Measurements from ENCODE around the gene MRAP.

The MRAP gene

GRCh38 chr21:32322676-32323075, 24.0 kb downstream of the MRAP start:
- no peak for DNase-seq (ENCODE audit: low spot score)

- no peak for DNase-seq (ENCODE audit: low spot score)
These were observed 27.1 kb downstream of the MRAP start for GRCh38 chr21:32325706-32326105.

DNA sequence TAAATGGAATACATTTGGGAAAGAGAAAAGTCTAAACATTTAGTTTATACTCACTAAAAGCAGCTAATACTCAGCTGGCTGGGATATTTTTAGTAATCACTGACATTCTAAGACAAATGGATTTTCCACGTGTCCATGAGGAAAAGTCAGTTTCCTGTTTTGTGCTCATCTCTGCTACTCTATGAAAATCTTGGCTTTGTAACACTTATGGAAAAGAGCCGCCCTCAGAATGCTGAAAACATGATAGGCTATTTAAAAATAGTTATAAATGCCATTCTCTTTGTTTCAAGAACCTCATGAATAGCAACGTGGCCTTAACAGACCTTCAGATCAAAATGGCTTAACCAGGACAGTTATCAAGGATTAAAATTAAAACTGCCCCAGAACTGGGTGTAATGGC, 29.9 kb downstream of the MRAP start:
- peak; percentile 63 for DNase-seq (ENCODE audit: low spot score)

GRCh38 chr21:32329331-32329730, 30.7 kb downstream of the MRAP start:
- peak; percentile 77 for DNase-seq (ENCODE audit: low spot score)

- peak; percentile 69 for DNase-seq (ENCODE audit: low spot score)
These were observed 31.1 kb downstream of the MRAP start for GRCh38 chr21:32329776-32330175.

DNA sequence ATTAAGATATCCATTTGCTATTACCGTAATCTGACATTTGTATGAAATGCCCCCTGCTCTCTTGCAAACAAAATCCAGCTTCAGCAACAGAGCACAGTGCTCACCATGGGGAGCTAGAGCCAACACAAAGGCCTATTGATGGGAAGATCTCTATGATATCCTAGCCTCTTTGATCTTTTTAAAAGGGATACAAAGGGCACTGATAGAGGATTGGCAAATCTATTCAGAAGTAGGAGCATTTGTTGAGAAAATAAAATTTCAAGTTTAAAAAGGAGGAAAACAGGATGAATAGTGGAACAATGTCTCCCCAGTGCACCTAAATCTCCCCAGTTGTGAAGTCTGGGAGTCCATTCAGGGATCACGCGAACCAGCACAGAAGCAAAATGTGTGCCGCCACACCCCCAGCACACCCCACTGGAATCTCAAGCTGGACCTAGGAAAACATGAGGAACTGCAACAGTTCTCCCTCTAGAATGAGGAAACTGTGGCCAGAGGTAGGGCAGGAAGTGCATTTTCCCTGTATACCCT, 32.2 kb downstream of the MRAP start:
- no peak for DNase-seq (ENCODE audit: low spot score)

GRCh38 chr21:32331444-32332305, 33.0 kb downstream of the MRAP start:
- no peak for DNase-seq (ENCODE audit: low spot score)

- no peak for DNase-seq (ENCODE audit: low spot score)
These were observed 33.9 kb downstream of the MRAP start for GRCh38 chr21:32332463-32332951.

- no peak for DNase-seq (ENCODE audit: low spot score)
These were observed 35.5 kb downstream of the MRAP start for GRCh38 chr21:32333953-32334673.

GRCh38 chr21:32334980-32335531, 36.4 kb downstream of the MRAP start:
- DNase-seq (ENCODE audit: low spot score) = peak; percentile 73

GRCh38 chr21:32335601-32336575, 37.2 kb downstream of the MRAP start:
- peak; percentile 62 for DNase-seq (ENCODE audit: low spot score)

- DNase-seq (ENCODE audit: low spot score) = peak; percentile 63
These were observed 38.1 kb downstream of the MRAP start for GRCh38 chr21:32336711-32337110.

DNA sequence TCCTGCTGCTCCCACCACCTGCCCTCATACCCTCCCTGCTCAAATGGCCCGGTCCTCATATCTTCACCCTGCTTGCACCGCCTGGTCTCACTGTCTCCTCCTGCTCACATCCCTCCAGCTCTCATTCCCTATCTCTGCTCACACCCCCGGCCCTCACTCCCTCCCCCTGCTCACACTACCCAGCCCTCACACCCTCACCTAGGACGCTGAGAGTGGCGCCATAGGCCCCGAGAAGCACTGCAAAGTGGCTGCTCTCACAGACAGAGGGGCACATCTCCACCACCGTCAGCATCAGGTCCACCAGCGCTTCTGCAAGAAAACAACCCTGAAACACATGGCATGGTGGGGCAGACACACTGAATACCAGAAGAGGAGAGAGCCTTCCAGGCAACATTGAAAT, 38.6 kb downstream of the MRAP start:
- no peak for DNase-seq (ENCODE audit: low spot score)

DNA sequence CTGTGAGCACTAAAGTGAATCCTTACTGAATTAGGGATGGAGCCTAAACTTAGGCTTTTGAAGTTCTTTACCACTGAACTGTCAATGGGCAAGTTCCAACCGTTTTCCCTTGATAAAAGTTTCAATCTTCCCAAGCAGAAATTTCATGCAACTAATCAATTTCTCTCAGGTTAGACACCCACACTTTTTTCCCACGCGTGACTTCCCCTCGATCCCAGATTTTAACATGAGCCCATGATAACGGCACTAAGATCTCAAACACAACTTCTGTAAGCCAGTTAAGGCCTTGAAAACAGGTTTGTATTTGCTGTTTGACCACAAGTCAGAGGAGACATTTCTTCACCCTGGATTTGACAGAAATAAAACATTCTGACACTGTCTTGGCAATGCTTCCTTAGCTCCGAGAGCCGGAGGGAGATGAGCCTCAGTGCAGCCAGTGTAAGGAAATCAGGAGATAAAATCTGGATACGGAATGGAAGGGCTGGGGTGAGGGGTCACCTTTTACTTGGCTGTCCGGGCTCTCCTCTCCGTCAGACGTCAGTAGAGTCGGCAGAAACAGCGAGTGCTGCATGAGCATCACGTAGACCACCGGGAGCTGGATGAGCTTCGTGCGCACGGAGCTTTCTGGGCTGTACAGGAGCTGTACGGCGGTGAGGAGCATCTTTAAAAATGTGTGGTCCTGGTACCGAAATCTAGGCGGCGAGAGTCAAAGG, 39.7 kb downstream of the MRAP start:
- no peak for DNase-seq (ENCODE audit: low spot score)

DNA sequence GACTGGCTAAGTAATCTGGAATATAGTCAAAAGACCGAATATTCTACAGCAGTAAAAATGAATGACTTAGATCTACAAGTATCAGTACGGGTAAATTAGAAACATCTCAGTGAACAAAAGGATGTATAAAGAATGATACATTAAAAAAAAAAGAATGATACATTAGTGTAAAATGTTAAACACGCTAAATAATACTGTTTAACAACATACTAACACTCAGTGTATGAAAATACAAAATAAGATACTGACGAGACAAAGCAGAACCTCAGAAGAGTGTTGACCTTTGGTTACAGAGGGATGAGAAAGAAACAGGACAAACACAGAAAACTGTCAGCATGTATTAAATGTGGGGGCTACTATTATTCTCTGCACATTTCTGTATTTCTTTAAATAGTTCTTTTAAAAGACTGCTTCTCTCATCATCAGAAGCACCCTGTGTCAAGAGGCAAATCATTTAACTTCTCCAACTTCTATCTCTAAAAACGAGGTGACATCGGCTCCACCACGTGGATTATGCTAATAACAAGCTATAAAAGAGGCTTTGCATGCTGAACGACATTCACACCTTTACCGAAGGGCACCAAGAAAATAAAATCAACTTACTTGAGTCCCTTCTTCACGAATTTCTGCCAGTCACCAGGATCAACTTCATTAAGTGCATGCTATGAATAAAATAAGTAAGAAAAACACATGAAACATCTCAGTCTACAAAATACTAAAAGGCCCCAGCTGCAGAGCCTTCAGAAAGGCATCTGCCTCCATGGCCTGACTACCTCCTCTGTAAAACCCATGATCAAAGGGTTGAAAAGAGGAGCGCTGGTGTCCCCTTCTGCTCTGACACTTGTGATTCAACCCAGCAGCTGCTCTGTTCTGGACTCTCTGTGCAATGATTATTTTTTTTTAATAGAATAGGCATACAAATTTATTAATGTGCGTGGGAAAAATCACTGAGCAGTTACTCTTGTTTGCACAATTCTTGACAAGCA, 42.5 kb downstream of the MRAP start:
- DNase-seq (ENCODE audit: low spot score) = no peak

- no peak for DNase-seq (ENCODE audit: low spot score)
These were observed 48.3 kb downstream of the MRAP start for GRCh38 chr21:32346951-32347350.

GRCh38 chr21:32347351-32347750, 48.7 kb downstream of the MRAP start:
- DNase-seq (ENCODE audit: low spot score) = no peak

- DNase-seq (ENCODE audit: low spot score) = no peak
These were observed 49.3 kb downstream of the MRAP start for GRCh38 chr21:32347977-32348376.

DNA sequence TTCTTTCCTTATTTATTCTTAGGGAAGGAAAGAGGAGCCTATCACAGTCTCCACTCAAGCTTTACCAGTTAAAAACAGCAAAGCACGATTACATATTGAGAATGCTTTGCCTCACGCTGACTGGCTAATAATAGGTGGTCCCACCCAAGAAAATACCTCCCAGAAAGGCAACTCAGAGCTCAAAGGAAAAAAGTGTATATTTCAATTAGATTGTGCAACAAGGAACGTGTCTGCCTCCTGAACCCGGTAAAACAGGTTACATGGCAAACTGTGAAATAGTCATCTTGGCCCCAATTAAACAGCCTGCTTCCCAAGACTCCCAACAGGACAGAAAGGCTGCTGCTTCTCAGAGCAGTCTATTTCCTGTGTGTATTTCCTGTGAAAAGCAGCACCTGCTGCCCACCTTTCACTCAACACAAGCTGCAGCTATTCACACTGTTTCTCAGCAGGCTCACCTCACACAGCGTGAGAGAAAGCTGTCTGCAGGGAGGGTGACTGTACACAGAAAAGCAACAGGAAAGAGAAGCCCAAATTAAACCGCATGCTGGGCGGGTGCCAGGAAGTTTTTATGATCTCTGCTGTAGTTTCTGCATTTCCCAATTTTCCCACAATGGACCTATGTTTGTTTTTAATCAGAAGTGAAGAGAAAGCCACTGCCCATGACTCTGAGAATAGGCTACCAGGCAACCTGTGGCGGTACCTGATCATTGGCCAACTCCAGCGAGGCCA, 50.1 kb downstream of the MRAP start:
- no peak for DNase-seq (ENCODE audit: low spot score)

Measured in AG08395 (cell line).